Measurements from ENCODE around the gene NSUN3. TPM values are rescaled to one million over a fixed set of nuclear protein-coding genes. Genes with fewer than 3 reads are reported as not detected.
A peak's percentile ranks its signal among the peaks of the same experiment; 100 is the strongest.

NSUN3 gene
- total RNA-seq, 4 donors from 2014 or later = 1.4 to 2.5 (median 2.1) TPM

DNA sequence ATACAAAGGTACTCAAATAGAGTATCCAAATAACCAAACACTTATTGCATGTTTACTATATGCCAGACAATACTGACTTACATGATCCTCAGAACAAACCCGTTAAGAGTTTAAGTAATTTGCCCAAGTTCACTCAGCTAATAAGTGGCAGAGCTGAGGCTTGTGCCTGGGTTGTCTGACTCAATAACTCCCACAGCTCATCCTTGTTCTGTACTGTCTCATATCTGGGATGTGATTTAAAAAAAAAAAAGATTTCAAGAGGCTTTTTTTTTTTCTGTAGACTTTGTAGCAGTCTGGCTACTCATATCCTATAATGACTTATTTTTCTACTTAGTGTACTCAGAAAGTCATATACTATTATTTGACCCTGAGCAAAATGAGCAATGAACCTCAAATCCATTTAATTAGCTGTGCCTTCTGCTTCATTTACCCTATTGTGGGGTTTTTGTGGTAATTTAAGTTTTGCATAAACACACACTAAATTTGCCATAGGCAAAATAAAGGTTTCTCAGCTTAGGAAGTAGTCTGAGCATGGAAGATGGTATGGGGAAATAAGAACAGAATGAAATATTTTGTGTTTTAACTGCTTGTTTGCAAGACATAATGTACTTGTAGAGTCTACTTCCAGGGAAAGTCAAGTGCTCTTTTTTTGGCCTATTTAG lies 3.1 kb downstream of the NSUN3 start:
- Histone ChIP-seq H3K4me3 (no peak overlapping the region), H3K27me3 (no peaks in the 10 kb centered on the region), H3K27ac (no peak overlapping the region), H3K9me3 (no peaks in the 10 kb centered on the region), H3K4me1 (peaks cover 8 to 11% of the 10 kb centered on the region in 2 donors), H3K36me3 (no peaks in the 10 kb centered on the region)
- intact Hi-C loops (cut with DNase I; ENCODE audit: low total_unique reads) (no loop called here), in situ Hi-C loops (cut with MboI; ENCODE audit: low sequenced_read_pairs in 4 of 4) (loop anchor here in 2 of 4 donors (10.0 kb wide), 1 partner anchor 61 kb away; no protein-coding TSS in a partner anchor)
- TF ChIP-seq, protein P1, sequence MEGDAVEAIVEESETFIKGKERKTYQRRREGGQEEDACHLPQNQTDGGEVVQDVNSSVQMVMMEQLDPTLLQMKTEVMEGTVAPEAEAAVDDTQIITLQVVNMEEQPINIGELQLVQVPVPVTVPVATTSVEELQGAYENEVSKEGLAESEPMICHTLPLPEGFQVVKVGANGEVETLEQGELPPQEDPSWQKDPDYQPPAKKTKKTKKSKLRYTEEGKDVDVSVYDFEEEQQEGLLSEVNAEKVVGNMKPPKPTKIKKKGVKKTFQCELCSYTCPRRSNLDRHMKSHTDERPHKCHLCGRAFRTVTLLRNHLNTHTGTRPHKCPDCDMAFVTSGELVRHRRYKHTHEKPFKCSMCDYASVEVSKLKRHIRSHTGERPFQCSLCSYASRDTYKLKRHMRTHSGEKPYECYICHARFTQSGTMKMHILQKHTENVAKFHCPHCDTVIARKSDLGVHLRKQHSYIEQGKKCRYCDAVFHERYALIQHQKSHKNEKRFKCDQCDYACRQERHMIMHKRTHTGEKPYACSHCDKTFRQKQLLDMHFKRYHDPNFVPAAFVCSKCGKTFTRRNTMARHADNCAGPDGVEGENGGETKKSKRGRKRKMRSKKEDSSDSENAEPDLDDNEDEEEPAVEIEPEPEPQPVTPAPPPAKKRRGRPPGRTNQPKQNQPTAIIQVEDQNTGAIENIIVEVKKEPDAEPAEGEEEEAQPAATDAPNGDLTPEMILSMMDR (IDR thresholded peaks at IDR 0.05 in 4 of 5, conservative IDR thresholded peaks at IDR 0.05 in 1 of 5) = no peak
- no peak for DNase-seq
- no peak for ATAC-seq

DNA sequence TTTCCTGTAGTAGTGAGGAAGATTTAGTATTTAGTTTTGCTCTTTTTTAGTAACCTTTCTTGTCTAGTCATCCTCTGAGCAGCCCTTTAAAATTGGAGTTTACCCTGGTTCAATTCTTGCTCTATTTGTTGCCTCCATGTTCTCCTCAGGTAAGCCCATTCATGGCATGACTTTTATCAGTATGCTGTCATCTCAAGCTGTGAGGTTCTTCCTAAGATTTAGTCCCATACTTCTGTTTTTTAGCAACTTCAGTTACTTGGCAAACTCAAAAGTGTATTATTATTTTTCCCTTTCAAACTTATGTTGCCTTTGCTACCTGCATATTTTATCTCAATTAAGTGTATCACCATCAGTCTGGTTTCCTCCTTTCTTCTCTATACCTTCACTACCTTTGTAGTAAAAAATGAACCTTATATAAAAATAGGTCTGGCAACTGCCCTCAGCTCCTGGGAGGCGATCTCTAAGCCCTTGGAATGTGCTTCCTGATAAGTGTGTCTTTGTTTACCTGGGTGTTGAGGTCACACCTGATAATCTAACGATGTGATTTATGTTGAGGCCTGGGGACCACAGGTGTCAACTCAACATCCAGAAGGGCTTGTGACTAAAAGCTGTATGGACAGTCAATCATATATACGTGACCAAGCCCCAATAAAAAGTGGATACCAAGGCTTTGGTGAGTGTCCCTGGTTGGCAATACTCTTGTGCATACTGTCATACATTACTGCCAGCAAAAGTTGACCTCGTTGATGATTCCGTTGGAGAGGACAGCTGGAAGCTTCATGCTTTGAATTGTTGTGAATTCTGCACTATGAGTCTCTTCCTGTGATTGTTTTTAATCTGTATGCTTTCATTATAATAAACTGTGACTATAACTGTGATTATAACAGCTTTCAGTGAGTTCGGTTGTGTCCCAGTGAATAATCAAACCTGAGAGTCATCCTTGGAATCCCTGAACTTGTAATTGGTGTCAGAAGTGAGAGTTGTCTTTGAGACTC lies 3.9 kb downstream of the NSUN3 start:
- no peaks in the 10 kb centered on the region for H3K27me3 ChIP-seq
- intact Hi-C loops (cut with DNase I; ENCODE audit: low total_unique reads) (no loop called here), in situ Hi-C loops (cut with MboI; ENCODE audit: low sequenced_read_pairs in 4 of 4) (loop anchor here in 2 of 4 donors (10.0 kb wide), 1 partner anchor 62 kb away; no protein-coding TSS in a partner anchor)
- no peak for ATAC-seq
- no peak overlapping the region for H3K27ac ChIP-seq
- H3K9me3 ChIP-seq = no peaks in the 10 kb centered on the region
- TF ChIP-seq, protein P1 (IDR thresholded peaks at IDR 0.05 in 4 of 5, conservative IDR thresholded peaks at IDR 0.05 in 1 of 5) = no peak
- TF ChIP-seq POLR2A (IDR thresholded peaks at IDR 0.05) = no peak
- no peak for DNase-seq
- no peak overlapping the region for H3K4me3 ChIP-seq
- peaks cover 8 to 11% of the 10 kb centered on the region in 2 donors for H3K4me1 ChIP-seq
- H3K36me3 ChIP-seq = no peaks in the 10 kb centered on the region

DNA sequence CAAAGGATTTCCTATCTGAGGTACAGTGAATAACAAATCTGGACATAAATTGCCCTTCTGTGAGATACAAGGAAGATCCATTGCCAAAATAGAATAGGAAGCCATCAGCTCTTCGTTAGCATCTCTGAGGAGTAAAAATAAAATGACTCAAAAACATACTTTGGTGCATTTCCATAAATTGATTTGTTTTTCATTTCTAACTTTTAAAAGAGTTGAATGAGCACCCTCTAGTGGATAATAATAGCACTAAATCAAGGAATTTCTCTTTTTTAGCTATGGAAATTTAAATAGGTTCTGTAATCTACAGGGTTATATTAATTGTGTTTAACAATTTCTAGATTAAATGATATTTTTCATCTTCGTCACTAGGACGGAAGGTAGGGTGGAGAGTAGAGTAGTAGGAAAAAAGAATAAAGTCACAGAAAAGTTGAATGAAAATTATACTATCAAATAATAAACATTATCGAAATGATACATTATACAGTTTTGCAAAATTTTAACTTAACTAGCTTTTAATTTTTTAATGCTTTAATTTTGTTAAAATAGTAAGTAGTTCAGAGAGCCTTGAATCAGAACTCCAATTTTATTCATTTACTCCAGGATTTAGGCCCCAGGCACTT lies 6.4 kb downstream of the NSUN3 start:
- H3K9me3 ChIP-seq = no peaks in the 10 kb centered on the region
- in situ Hi-C loops (cut with MboI; ENCODE audit: low sequenced_read_pairs in 4 of 4) (loop anchor here in 2 of 4 donors (10.0 kb wide), 1 partner anchor 65 kb away; no protein-coding TSS in a partner anchor), intact Hi-C loops (cut with DNase I; ENCODE audit: low total_unique reads) (loop anchor here (1.0 kb wide), 1 partner anchor 65 kb away; no protein-coding TSS in a partner anchor)
- H3K4me1 ChIP-seq = peaks cover 0 to 1% of the 10 kb centered on the region in 2 donors
- H3K27me3 ChIP-seq = no peaks in the 10 kb centered on the region
- no peak overlapping the region for H3K27ac ChIP-seq
- no peak overlapping the region for H3K4me3 ChIP-seq
- ATAC-seq (no peak), DNase-seq (no peak)
- TF ChIP-seq, protein P1 (IDR thresholded peaks at IDR 0.05 in 4 of 5, conservative IDR thresholded peaks at IDR 0.05 in 1 of 5) = peak in 3 of 5 experiments; percentile 38 to 62 (median 55)
- TF ChIP-seq POLR2A (IDR thresholded peaks at IDR 0.05) = no peak
- H3K36me3 ChIP-seq = no peaks in the 10 kb centered on the region

DNA sequence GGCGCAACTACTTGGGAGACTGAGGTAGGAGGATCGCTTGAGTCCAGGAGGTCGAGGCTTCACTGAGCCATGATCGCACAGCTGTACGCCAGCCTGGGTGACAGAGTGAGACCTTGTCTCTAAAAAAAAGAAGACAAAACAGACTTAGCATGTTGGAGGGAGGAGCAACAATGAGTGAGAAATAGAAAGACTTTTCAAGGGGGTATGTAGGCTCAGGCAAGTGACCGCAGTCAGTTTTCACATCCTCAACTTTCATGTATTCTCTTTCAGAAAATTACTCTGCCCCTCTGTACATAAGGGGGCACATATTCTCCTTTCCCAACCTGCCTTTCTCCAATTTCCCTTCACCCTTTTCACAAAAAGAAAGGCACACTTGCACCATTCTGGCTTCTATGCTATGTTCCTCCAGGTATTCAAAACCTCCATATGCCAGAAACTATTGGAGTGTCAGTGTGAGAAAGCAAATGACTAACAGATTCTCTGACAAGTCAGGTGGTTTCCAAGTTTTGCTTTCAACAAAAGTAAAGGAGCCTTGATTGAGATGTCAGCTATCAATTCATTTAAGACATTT lies 7.6 kb downstream of the NSUN3 start:
- Histone ChIP-seq H3K27me3 (no peaks in the 10 kb centered on the region), H3K4me1 (no peaks in the 10 kb centered on the region), H3K4me3 (no peak overlapping the region), H3K36me3 (no peaks in the 10 kb centered on the region), H3K27ac (no peak overlapping the region), H3K9me3 (no peaks in the 10 kb centered on the region)
- in situ Hi-C loops (cut with MboI; ENCODE audit: low sequenced_read_pairs in 4 of 4) = loop anchor here in 1 of 4 donors (10.0 kb wide), 1 partner anchor 56 kb away; no protein-coding TSS in a partner anchor
- intact Hi-C loops (cut with DNase I; ENCODE audit: low total_unique reads) = loop anchor here (10.0 kb wide), 1 partner anchor 166 kb away; no protein-coding TSS in a partner anchor
- ATAC-seq = no peak
- TF ChIP-seq, protein P1 (IDR thresholded peaks at IDR 0.05 in 4 of 5, conservative IDR thresholded peaks at IDR 0.05 in 1 of 5) = no peak
- no peak for TF ChIP-seq POLR2A (IDR thresholded peaks at IDR 0.05)
- DNase-seq = no peak
